GM06990 (cell line): ENCODE results near the gene HOXB3.

Source experiments
- DNase-seq: peaks from one replicate; pipeline ENCODE4 v3.0.0-alpha.2; 2011; ENCODE audit not compliant: insufficient read length; ENCODE audit errors: extremely low read depth
- H3K27me3 ChIP-seq: replicated peaks from 2 replicates; pipeline ENCODE4 v1.6.0; 2011; ENCODE audit warnings: low read length; ENCODE audit not compliant: control insufficient read depth, insufficient read depth
- H3K36me3 ChIP-seq: 2 replicates; pipeline ENCODE4 v1.5.1; 2011; ENCODE audit warnings: low read length; ENCODE audit not compliant: control insufficient read depth, insufficient read depth
- H3K4me3 ChIP-seq: replicated peaks from 2 replicates; pipeline ENCODE4 v1.5.1; 2011; ENCODE audit warnings: low read depth, mild to moderate bottlenecking, control low read depth, low read length
- TF ChIP-seq, protein P1 (sequence below): IDR thresholded peaks from 2 replicates; pipeline ENCODE4 v1.5.1; 2011; ENCODE audit warnings: low read length, control low read depth, mild to moderate bottlenecking, inconsistent platforms; ENCODE audit not compliant: insufficient read depth, poor library complexity, severe bottlenecking

Gene HOXB3

DNA sequence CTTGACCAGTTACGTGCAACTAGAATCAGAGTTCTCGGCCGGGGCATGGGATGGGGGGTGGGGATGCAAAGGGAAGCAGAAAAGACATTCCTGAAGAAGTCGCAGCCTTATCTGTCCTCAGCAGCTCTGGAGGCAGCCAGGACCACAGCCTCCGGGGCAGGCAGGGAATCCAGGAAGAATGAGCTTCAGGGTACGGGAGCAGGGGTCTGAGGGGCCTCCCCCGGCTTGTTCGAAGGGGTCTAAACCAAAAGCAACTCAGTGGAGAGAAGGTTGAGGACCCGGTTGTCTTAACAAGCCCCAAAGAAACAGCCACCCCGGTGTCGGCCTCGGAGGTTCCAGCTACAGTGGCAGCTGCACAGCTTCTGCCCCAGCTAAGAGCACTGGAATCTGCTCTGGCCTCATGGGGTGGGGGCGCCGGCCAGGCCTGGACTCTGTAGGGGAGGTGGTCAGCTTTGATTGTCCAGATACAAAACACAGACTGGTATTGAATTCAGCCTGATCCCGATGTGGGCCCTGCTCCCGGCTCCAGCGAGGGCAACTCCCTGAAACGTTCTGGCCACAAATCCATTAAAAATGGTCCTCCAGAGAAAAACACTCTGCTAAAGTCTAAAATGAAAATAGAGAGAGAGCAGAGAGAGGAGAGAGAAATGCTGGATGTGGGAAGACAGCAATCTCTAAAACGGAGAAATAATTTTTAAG, 19.6 kb downstream of the HOXB3 start:
- no peak for DNase-seq
- Histone ChIP-seq H3K36me3 (no peaks in the 10 kb centered on the region), H3K4me3 (no peak overlapping the region), H3K27me3 (no peaks in the 10 kb centered on the region)
- TF ChIP-seq, protein P1, sequence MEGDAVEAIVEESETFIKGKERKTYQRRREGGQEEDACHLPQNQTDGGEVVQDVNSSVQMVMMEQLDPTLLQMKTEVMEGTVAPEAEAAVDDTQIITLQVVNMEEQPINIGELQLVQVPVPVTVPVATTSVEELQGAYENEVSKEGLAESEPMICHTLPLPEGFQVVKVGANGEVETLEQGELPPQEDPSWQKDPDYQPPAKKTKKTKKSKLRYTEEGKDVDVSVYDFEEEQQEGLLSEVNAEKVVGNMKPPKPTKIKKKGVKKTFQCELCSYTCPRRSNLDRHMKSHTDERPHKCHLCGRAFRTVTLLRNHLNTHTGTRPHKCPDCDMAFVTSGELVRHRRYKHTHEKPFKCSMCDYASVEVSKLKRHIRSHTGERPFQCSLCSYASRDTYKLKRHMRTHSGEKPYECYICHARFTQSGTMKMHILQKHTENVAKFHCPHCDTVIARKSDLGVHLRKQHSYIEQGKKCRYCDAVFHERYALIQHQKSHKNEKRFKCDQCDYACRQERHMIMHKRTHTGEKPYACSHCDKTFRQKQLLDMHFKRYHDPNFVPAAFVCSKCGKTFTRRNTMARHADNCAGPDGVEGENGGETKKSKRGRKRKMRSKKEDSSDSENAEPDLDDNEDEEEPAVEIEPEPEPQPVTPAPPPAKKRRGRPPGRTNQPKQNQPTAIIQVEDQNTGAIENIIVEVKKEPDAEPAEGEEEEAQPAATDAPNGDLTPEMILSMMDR, result no peak

DNA sequence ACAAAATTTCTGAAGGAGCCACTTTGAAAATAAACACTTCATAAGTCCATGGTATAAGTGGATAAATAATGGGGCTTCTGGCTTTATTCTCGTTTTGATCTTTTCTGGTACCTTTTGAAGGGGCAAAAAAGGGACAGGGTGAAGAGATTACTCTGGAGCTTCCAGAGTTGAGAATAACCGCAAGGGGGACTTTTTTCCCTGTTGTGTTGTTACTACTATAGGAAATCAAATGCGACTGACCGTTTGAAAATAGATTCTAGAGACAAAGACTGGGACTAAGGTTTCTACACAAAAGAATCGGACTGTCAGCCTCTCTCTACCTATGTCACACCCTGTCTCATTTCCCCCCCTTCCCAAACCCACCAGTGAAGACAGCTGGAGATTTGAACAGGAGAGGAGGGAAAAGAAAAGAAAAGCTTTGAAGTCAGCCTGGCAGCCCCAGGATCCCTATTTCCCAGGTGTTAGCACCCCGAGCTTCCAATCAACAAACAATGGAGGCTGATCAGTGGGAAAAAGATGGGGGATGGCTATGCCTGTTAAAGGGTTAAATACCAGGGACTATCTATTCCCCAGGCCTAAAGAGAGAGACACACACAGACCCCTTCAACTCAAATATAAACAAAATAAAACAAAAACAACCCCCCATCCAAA, 20.2 kb downstream of the HOXB3 start:
- Histone ChIP-seq H3K27me3 (no peaks in the 10 kb centered on the region), H3K36me3 (no peaks in the 10 kb centered on the region), H3K4me3 (no peak overlapping the region)
- TF ChIP-seq, protein P1, result no peak
- DNase-seq, result no peak

DNA sequence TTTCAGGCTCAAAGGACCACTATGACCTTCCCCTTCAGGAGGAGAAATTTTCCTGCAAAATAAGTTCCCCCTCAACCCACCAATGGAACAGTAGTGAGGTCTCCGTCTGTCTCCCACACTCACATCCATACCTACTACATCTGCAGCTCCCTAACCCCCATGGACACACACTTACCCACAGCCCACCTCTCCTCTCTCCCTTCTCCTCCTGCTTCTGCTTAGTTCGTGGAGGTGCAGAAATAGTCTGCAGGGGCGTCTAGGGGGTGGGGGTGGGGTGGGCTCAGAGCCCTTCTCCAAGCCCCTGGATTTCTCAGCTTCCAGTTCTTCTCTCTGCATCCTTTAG, 20.8 kb downstream of the HOXB3 start:
- Histone ChIP-seq H3K4me3 (no peak overlapping the region), H3K36me3 (no peaks in the 10 kb centered on the region), H3K27me3 (no peaks in the 10 kb centered on the region)
- no peak for DNase-seq
- TF ChIP-seq, protein P1, result no peak

DNA sequence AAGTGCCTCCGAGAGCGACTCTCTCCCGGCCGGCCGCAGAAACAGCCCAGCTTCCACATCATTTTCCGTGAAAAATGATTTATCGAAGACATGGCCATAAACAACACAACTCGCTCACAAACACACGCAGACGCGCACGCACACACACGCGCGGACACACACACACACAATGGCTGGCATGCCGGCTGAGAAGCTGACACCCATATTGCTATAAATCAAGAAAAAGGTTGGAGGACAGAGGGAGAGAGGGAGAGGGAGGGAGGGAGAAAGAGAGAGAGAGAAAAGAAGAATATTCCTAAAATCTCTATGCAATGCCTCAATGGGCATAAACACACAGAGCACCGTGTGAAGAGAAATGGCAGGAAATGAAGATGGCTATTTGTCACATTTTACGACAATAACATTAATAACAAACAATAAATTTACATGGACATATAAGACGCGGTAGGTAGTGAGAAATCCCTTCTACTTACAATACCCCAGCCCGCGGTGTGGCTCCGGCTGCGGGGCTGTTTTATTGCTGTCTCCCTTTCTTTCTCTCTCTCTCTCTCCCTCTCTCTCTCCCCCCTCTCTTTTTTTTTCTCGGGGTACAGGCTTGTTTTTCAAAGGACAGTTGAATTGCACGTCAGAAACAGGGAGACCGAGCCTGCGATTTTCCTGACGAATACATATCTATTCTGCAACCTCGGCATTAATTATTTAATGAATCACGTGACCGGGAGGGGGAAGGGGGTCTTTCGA, 21.4 kb downstream of the HOXB3 start:
- TF ChIP-seq, protein P1, result no peak
- Histone ChIP-seq H3K27me3 (no peaks in the 10 kb centered on the region), H3K36me3 (no peaks in the 10 kb centered on the region), H3K4me3 (no peak overlapping the region)
- no peak for DNase-seq

DNA sequence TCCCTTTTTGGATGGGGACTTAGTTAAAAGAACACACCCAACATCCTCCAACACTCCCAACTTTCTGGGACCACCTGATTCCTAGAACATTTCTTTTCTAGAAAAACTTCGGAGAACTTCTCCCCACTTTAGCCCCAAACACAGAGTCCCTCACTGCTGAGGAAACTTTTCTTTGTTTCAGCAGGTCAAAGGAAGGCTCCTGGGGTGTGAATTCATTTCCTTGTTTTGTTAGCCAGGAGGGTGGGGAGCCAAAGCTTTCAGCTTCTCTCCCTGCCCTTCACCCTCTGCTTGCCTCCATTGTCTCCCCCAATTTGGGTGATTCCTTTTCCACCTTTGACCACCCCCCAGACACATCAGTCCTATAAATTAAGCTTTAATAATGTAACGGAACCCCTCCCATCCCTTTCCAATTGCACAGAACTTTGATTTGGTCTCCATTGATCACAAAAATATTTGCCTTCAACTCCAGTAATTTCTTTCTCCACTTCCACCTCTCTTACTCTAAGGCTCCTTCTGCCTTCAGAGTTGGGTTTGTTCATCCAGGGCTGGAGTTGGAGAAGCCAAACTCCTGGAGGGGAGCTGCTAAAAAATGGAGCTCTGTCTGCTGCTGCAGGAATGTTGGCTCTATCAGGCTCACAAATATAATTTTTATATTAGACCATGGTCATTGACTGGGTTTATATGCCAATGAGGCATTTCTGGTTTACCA, 22.2 kb downstream of the HOXB3 start:
- no peak overlapping the region for H3K4me3 ChIP-seq
- no peaks in the 10 kb centered on the region for H3K27me3 ChIP-seq

More for the DNA sequence above, 22.2 kb downstream of the HOXB3 start:
- TF ChIP-seq, protein P1, result no peak
- no peaks in the 10 kb centered on the region for H3K36me3 ChIP-seq
- no peak for DNase-seq
